H1 (cell line): ENCODE measurements around the gene PLEKHG1. TPM values are rescaled to one million over a fixed set of nuclear protein-coding genes. Genes with fewer than 3 reads are reported as not detected.

Experiments
- CTCF ChIA-PET: fragments of 300-600 bp; sonication (Branson Sonifier 250); formaldehyde crosslinking; loops from one replicate; lab custom pipeline; 2021; ENCODE audit not compliant: partially characterized antibody; lab: Charles Lee
- POLR2A ChIA-PET: fragments of 300-600 bp; sonication (Branson Sonifier 250); formaldehyde crosslinking; loops from one replicate; lab custom pipeline; 2021; ENCODE audit warnings: inconsistent platforms; ENCODE audit not compliant: partially characterized antibody; lab: Charles Lee
- DNase-seq, 2 experiments: peaks; one replicate each; pipeline versions ENCODE4 v3.0.0 to v3.0.0-alpha.2; 2010 to 2022; ENCODE audit warnings: low spot score in 2 of 2, low read depth in 1 of 2, mixed read lengths in 1 of 2
- FAIRE-seq: peaks from 2 replicates; lab custom pipeline; 2011; peaks lifted over from hg19 to GRCh38; lab: Jason Lieb, UNC
- H2AFZ ChIP-seq: 2 replicates; pipeline ENCODE4 v1.8.1; 2012; ENCODE audit warnings: low read length, inconsistent platforms
- H2AK5ac ChIP-seq: 2 replicates; pipeline ENCODE4 v1.6.1; 2013; ENCODE audit warnings: low read depth, low read length
- H2BK120ac ChIP-seq: replicated peaks from 2 replicates; pipeline ENCODE3; 2013; ENCODE audit warnings: low read depth, low read length, inconsistent platforms
- H2BK12ac ChIP-seq: 2 replicates; pipeline ENCODE4 v1.6.1; 2013; ENCODE audit warnings: low read depth, low read length
- H2BK15ac ChIP-seq: 2 replicates; pipeline ENCODE4 v1.6.1; 2013; ENCODE audit warnings: low read length
- H2BK20ac ChIP-seq: 2 replicates; pipeline ENCODE4 v1.6.1; 2013; ENCODE audit warnings: low read length
- H2BK5ac ChIP-seq: 2 replicates; pipeline ENCODE4 v1.6.1; 2013; ENCODE audit warnings: low read depth, low read length
- H3K14ac ChIP-seq: 2 replicates; pipeline ENCODE4 v1.6.1; 2013; ENCODE audit warnings: inconsistent platforms; ENCODE audit not compliant: insufficient read length
- H3K18ac ChIP-seq: 2 replicates; pipeline ENCODE4 v1.6.1; 2013; ENCODE audit warnings: low read length; ENCODE audit errors: extremely low read depth
- H3K23ac ChIP-seq: 2 replicates; pipeline ENCODE4 v1.6.1; 2013; ENCODE audit warnings: inconsistent platforms; ENCODE audit not compliant: insufficient read length
- H3K23me2 ChIP-seq: 2 replicates; pipeline ENCODE4 v1.6.1; 2013; ENCODE audit warnings: low read depth, low read length
- H3K27ac ChIP-seq: 2 replicates; pipeline ENCODE4 v1.6.1; 2011; ENCODE audit warnings: low read depth, low read length, inconsistent platforms
- H3K27me3 ChIP-seq, 4 experiments: replicated peaks in 1 of 4; 1 replicate in 1 of 4; 2 replicates in 3 of 4; pipeline versions ENCODE4 v1.6.1 to v1.8.1; 2011 to 2013; ENCODE audit warnings: low read length in 3 of 4, mild to moderate bottlenecking in 3 of 4, inconsistent platforms in 2 of 4, mixed read lengths in 2 of 4, moderate library complexity in 1 of 4; ENCODE audit not compliant: control insufficient read depth in 3 of 4, insufficient read depth in 3 of 4; ENCODE audit errors: extremely low read depth in 1 of 4
- H3K36me3 ChIP-seq, 4 experiments: 2 replicates each; pipeline versions ENCODE4 v1.6.1 to v1.8.1; 2011 to 2013; ENCODE audit warnings: mild to moderate bottlenecking in 4 of 4, low read length in 3 of 4, moderate library complexity in 2 of 4, control low read depth in 1 of 4, inconsistent platforms in 1 of 4; ENCODE audit not compliant: insufficient read depth in 4 of 4, control insufficient read depth in 2 of 4
- H3K4ac ChIP-seq: replicated peaks from 2 replicates; pipeline ENCODE3; 2013; ENCODE audit warnings: low read length, low read depth, mixed read lengths, inconsistent platforms; ENCODE audit not compliant: insufficient read length
- H3K4me1 ChIP-seq, 4 experiments: replicated peaks in 1 of 4; 1 replicate in 1 of 4; 2 replicates in 3 of 4; pipeline versions ENCODE4 v1.6.1 to v1.8.1; 2011 to 2013; ENCODE audit warnings: low read length in 3 of 4, inconsistent platforms in 2 of 4, mixed read lengths in 1 of 4; ENCODE audit not compliant: insufficient read depth in 4 of 4, control insufficient read depth in 3 of 4
- H3K4me2 ChIP-seq, 2 experiments: 2 replicates each; pipeline versions ENCODE4 v1.6.1 to v1.8.1; 2011 to 2013; ENCODE audit warnings: low read depth in 2 of 2, low read length in 2 of 2, control low read depth in 1 of 2, inconsistent platforms in 1 of 2, mild to moderate bottlenecking in 1 of 2; ENCODE audit not compliant: insufficient read depth in 1 of 2
- H3K4me3 ChIP-seq, 4 experiments: fragments of 200-600, 300-600 bp in 1 of 4; sonication (generic), shearing (Covaris generic), sonication (Bioruptor Twin) in 1 of 4; 2 replicates each; pipeline versions ENCODE4 v1.5.1 to v1.8.1; 2011 to 2016; ENCODE audit warnings: low read length in 4 of 4, low read depth in 3 of 4, control low read depth in 2 of 4, inconsistent platforms in 2 of 4, mild to moderate bottlenecking in 2 of 4, mixed read lengths in 1 of 4, moderate library complexity in 1 of 4; ENCODE audit not compliant: insufficient read depth in 2 of 4; ENCODE audit errors: extremely low read depth in 1 of 4
- H3K56ac ChIP-seq: replicated peaks from 2 replicates; pipeline ENCODE3; 2013; ENCODE audit warnings: low read depth, mild to moderate bottlenecking, mixed read lengths, low read length, inconsistent platforms; ENCODE audit not compliant: insufficient read length
- H3K79me1 ChIP-seq: 2 replicates; pipeline ENCODE4 v1.6.1; 2013; ENCODE audit warnings: low read depth, low read length, control low read depth
- H3K79me2 ChIP-seq, 2 experiments: 2 replicates each; pipeline versions ENCODE4 v1.6.1 to v1.8.1; 2012 to 2013; ENCODE audit warnings: low read length in 2 of 2, mild to moderate bottlenecking in 2 of 2, inconsistent platforms in 1 of 2; ENCODE audit not compliant: insufficient read depth in 2 of 2, control insufficient read depth in 1 of 2
- H3K9ac ChIP-seq, 4 experiments: replicated peaks in 1 of 4; 1 replicate in 1 of 4; 2 replicates in 3 of 4; pipeline versions ENCODE4 v1.6.1 to v1.8.1; 2011 to 2013; ENCODE audit warnings: low read depth in 3 of 4, low read length in 3 of 4, control low read depth in 2 of 4, mild to moderate bottlenecking in 2 of 4, moderate library complexity in 2 of 4, inconsistent platforms in 1 of 4; ENCODE audit errors: extremely low read depth in 1 of 4
- H3K9me3 ChIP-seq, 2 experiments: 2 replicates each; pipeline versions ENCODE4 v1.6.1 to v1.8.1; 2012 to 2013; ENCODE audit warnings: mild to moderate bottlenecking in 2 of 2, moderate library complexity in 2 of 2, control low read depth in 1 of 2, inconsistent platforms in 1 of 2, low read depth in 1 of 2, low read length in 1 of 2, mixed read lengths in 1 of 2; ENCODE audit not compliant: insufficient read depth in 2 of 2
- H4K20me1 ChIP-seq, 2 experiments: replicated peaks in 1 of 2; 2 replicates each; pipeline versions ENCODE3 to v1.8.1; 2011 to 2013; ENCODE audit warnings: inconsistent platforms in 2 of 2, low read length in 2 of 2, mild to moderate bottlenecking in 1 of 2; ENCODE audit not compliant: insufficient read depth in 2 of 2, control insufficient read depth in 1 of 2
- H4K5ac ChIP-seq: 2 replicates; pipeline ENCODE4 v1.6.1; 2013; ENCODE audit warnings: low read length, low read depth, mixed read lengths, inconsistent platforms; ENCODE audit not compliant: insufficient read length
- H4K8ac ChIP-seq: 2 replicates; pipeline ENCODE4 v1.8.0; 2013; ENCODE audit warnings: mild to moderate bottlenecking, moderate library complexity, low read length, inconsistent platforms; ENCODE audit not compliant: insufficient read depth; ENCODE audit errors: extremely low read depth
- H4K91ac ChIP-seq: replicated peaks from 2 replicates; pipeline ENCODE3; 2013; ENCODE audit warnings: low read length, mixed read lengths, inconsistent platforms; ENCODE audit not compliant: insufficient read length
- CEBPB ChIP-seq: IDR thresholded peaks from 2 replicates; pipeline ENCODE4 v1.6.1; 2012; ENCODE audit warnings: low read depth, low read length
- FOSL1 ChIP-seq: IDR thresholded peaks from 2 replicates; pipeline ENCODE4 v1.6.1; 2011; ENCODE audit warnings: mild to moderate bottlenecking, low read depth, low read length, moderate library complexity; ENCODE audit not compliant: insufficient read depth
- HDAC2 ChIP-seq, 2 experiments: fragments of 300-600 bp in 1 of 2; sonication (generic) in 1 of 2; IDR thresholded peaks; 2 replicates each; pipeline ENCODE4 v1.6.1; 2011 to 2012; ENCODE audit warnings: low read depth in 2 of 2, low read length in 2 of 2, mild to moderate bottlenecking in 2 of 2, moderate library complexity in 2 of 2, borderline replicate concordance in 1 of 2, inconsistent platforms in 1 of 2
- MAFK ChIP-seq: IDR thresholded peaks from 2 replicates; pipeline ENCODE4 v1.6.1; 2012; ENCODE audit warnings: low read depth, mild to moderate bottlenecking, improper control_type of control experiment, low read length
- NANOG ChIP-seq: IDR thresholded peaks from 2 replicates; pipeline ENCODE4 v1.6.1; 2011; ENCODE audit warnings: low read length, low read depth, mild to moderate bottlenecking, inconsistent platforms; ENCODE audit not compliant: insufficient read depth, poor library complexity, severe bottlenecking
- POLR2A ChIP-seq, 2 experiments: IDR thresholded peaks; 1 replicate in 1 of 2; 2 replicates in 1 of 2; pipeline ENCODE4 v1.6.1; 2011; ENCODE audit warnings: low read depth in 2 of 2, low read length in 2 of 2, mild to moderate bottlenecking in 2 of 2; ENCODE audit errors: control extremely low read depth in 1 of 2
- RXRA ChIP-seq: IDR thresholded peaks from 2 replicates; pipeline ENCODE4 v1.6.1; 2011; ENCODE audit warnings: low read depth, mild to moderate bottlenecking, low read length, moderate library complexity; ENCODE audit not compliant: insufficient read depth
- SAP30 ChIP-seq: fragments of 300-600 bp; sonication (generic); IDR thresholded peaks from 2 replicates; pipeline ENCODE4 v1.7.1; 2012; ENCODE audit warnings: low read length, moderate library complexity, mild to moderate bottlenecking, inconsistent platforms; ENCODE audit not compliant: insufficient read depth, insufficient replicate concordance
- polyA plus RNA-seq, 7 experiments: library from polyadenylated mRNA; depleted of rRNA in 3 of 7; stranded (reverse) in 5 of 7; unstranded in 2 of 7; fragments of >200 nt in 5 of 7; fragments of 200-250 nt in 2 of 7; gene quantifications; 1 replicate in 5 of 7; 2 replicates in 1 of 7; 4 replicates in 1 of 7; pipeline versions ENCODE4 v1.2.1 to v1.2.3, GENCODE V29; 2011 to 2013; ENCODE audit warnings: missing spikeins in 2 of 7, mixed read lengths in 2 of 7
- total RNA-seq: library from RNA; stranded (reverse); fragmentation: NEBNext Ultra II Directional; extraction: Animal tissue kit (Norgen Biotek cat#: 25700); gene quantifications from 2 replicates; pipeline ENCODE4 v1.2.1, GENCODE V29; 2021

PLEKHG1 gene
- total and polyA plus RNA-seq, 2 of the 8 experiments (the other 6 are each of a cell fraction or from before 2014, with no cell fraction given) = 0.94 to 2.2 TPM

DNA sequence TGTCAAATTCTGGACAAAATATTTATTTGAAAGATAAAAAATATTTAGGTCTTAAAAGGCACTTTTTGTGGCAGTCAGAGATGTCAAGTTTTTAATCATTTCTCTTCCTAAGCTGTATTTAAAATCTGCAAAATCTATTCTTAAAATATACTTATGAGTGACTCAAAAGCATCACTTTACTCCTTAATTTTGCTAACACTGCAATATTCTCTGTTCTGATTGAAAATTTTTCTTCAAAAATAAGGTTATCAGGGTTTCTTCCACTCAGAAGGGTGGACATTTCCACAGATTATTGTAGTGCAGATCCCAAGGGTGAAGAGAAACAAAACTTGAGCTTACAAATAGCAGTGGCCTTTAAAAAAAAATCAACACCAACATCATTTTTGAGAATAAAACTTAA is 27.5 kb downstream of the PLEKHG1 start:
- Histone ChIP-seq H3K14ac (no peak overlapping the region), H4K5ac (no peak overlapping the region), H3K4me1 (no peaks in the 10 kb centered on the region), H2BK12ac (no peak overlapping the region), H4K91ac (no peak overlapping the region), H2BK5ac (no peak overlapping the region), H3K4me3 (no peak overlapping the region), H2BK15ac (no peak overlapping the region), H2BK120ac (no peak overlapping the region), H3K27ac (no peak overlapping the region), H2AK5ac (no peak overlapping the region), H3K56ac (no peak overlapping the region), H3K4me2 (no peak overlapping the region), H3K27me3 (no peaks in the 10 kb centered on the region), H3K4ac (no peak overlapping the region), H2AFZ (no peak overlapping the region), H3K9ac (no peak overlapping the region), H3K79me1 (no peaks in the 10 kb centered on the region), H3K18ac (no peak overlapping the region), H3K23me2 (no peaks in the 10 kb centered on the region; the same call in 1 of the 2 replicates), H2BK20ac (no peak overlapping the region), H4K8ac (no peak overlapping the region), H3K9me3 (no peaks in the 10 kb centered on the region), H3K36me3 (no peaks in the 10 kb centered on the region), H3K79me2 (no peaks in the 10 kb centered on the region), H4K20me1 (no peaks in the 10 kb centered on the region), H3K23ac (no peak overlapping the region)
- no peak for DNase-seq
- POLR2A ChIA-PET = no interaction called here
- TF ChIP-seq CEBPB (no peak), POLR2A (IDR thresholded peaks at IDR 0.05; ENCODE audit: control extremely low read depth in 1 of 2, low read depth in 2 of 2, low read length in 2 of 2) (no peak), SAP30 (no peak), FOSL1 (no peak), NANOG (no peak), HDAC2 (IDR thresholded peaks at IDR 0.05; ENCODE audit: borderline replicate concordance in 1 of 2, low read depth in 2 of 2, low read length in 2 of 2) (no peak), MAFK (no peak), RXRA (no peak)
- CTCF ChIA-PET = no interaction called here
- no peak for FAIRE-seq
